GM06990 (cell line): ENCODE results near the gene EGLN3.

Source experiments
- DNase-seq: peaks from one replicate; pipeline ENCODE4 v3.0.0-alpha.2; 2011; ENCODE audit not compliant: insufficient read length; ENCODE audit errors: extremely low read depth
- H3K27me3 ChIP-seq: replicated peaks from 2 replicates; pipeline ENCODE4 v1.6.0; 2011; ENCODE audit warnings: low read length; ENCODE audit not compliant: control insufficient read depth, insufficient read depth
- H3K36me3 ChIP-seq: 2 replicates; pipeline ENCODE4 v1.5.1; 2011; ENCODE audit warnings: low read length; ENCODE audit not compliant: control insufficient read depth, insufficient read depth
- H3K4me3 ChIP-seq: replicated peaks from 2 replicates; pipeline ENCODE4 v1.5.1; 2011; ENCODE audit warnings: low read depth, mild to moderate bottlenecking, control low read depth, low read length
- TF ChIP-seq, protein P1 (sequence below): IDR thresholded peaks from 2 replicates; pipeline ENCODE4 v1.5.1; 2011; ENCODE audit warnings: low read length, control low read depth, mild to moderate bottlenecking, inconsistent platforms; ENCODE audit not compliant: insufficient read depth, poor library complexity, severe bottlenecking

The EGLN3 gene

DNA sequence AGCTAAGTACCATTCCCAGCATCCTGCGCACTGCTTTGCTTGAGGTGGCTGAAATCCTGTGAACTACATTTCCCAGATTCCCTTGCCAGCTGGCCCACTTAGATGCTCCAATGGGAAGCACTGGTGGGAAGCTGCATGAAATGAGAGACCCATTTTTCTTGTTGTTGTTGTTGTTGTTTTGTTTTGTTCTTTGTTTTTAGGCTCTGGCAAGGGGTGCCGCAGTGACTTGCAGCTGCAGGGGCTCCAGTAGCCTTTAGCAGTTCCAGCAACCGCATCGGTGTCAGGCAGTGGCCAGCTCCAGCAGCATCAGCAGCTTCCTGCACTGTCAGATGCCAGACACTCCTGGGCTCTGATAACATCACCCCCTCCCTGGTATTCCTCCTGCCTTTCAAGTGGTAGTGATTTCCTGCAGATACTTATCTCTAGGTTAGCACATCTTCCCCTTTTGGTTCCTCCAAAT, 8.8 kb upstream of the EGLN3 start:
- TF ChIP-seq, protein P1, sequence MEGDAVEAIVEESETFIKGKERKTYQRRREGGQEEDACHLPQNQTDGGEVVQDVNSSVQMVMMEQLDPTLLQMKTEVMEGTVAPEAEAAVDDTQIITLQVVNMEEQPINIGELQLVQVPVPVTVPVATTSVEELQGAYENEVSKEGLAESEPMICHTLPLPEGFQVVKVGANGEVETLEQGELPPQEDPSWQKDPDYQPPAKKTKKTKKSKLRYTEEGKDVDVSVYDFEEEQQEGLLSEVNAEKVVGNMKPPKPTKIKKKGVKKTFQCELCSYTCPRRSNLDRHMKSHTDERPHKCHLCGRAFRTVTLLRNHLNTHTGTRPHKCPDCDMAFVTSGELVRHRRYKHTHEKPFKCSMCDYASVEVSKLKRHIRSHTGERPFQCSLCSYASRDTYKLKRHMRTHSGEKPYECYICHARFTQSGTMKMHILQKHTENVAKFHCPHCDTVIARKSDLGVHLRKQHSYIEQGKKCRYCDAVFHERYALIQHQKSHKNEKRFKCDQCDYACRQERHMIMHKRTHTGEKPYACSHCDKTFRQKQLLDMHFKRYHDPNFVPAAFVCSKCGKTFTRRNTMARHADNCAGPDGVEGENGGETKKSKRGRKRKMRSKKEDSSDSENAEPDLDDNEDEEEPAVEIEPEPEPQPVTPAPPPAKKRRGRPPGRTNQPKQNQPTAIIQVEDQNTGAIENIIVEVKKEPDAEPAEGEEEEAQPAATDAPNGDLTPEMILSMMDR = no peak
- H3K27me3 ChIP-seq = no peaks in the 10 kb centered on the region
- H3K36me3 ChIP-seq = no peaks in the 10 kb centered on the region
- no peak for DNase-seq
- H3K4me3 ChIP-seq = no peak overlapping the region

DNA sequence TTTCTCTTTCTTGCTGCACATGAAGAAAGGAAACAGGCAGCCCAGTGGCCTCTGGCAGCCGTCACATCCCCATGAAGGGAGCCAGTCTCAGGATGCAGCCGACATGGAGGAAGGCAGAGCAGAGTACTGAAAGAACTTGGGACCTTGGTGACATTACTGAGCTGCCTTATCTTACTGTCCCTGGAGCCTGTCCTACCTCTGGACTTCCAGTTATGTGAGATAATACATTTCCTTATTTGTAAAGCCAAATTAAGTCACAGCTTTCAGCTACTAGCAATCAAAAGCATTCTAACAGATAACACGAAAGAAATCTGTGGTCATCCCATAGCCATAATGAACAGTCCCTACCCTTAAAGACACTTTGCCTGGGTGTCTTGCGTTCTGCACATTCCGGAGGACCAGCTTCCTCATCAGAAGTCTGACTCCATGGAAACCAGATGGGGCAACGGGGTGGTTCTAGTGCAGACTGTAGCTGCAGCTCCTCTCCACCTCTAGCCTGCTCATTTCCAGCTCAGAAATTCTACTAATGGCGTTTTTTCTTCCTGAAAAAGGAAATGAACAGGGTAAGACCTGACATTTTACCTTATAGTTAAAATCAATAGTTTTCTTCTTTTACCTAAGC, 7.8 kb upstream of the EGLN3 start:
- no peak for DNase-seq
- TF ChIP-seq, protein P1 = no peak
- no peaks in the 10 kb centered on the region for H3K36me3 ChIP-seq
- H3K27me3 ChIP-seq = no peaks in the 10 kb centered on the region
- H3K4me3 ChIP-seq = no peak overlapping the region

DNA sequence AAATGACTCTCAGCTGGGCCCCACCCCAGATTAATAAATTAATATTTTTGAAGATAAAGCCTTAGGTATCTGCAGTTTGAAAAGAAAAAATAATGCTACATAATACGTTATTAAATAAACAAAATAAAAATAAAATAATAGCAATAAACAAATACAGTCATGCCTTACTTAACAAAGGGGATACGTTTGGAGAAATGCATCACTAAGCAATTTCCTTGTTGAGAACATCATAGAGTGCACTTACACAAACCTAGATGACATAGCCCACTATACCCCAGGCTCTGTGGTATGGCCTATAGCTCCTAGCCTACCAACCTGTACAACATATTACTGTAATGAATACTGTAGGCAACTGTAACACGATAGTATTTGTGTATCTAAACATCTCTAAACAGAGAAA, 7.1 kb upstream of the EGLN3 start:
- TF ChIP-seq, protein P1 = no peak
- DNase-seq = no peak
- Histone ChIP-seq H3K36me3 (no peaks in the 10 kb centered on the region), H3K27me3 (no peaks in the 10 kb centered on the region; the same call in 1 of the 2 replicates), H3K4me3 (no peak overlapping the region)

DNA sequence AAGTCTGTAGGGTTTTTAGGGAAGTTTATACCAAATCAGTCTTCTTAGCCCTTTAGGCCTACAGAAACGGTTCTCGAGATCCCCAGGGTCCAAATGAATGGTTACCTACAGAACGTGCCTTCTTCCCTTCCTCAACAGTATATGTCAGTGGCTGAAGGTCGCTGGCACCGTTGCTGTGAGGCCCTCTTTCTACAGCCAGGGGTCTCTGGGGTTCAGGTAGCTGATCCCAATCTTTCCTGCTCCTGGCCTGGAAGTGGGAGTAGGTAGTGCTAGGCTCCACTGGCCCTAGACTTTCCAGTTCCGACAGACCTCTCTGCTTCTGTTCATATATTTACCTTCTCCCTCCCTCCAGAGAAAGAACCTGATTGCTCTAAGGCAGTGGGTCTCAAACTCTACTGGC, 6.4 kb upstream of the EGLN3 start:
- TF ChIP-seq, protein P1 = no peak
- Histone ChIP-seq H3K27me3 (no peaks in the 10 kb centered on the region; the same call in 1 of the 2 replicates), H3K36me3 (no peaks in the 10 kb centered on the region), H3K4me3 (no peak overlapping the region)
- no peak for DNase-seq

DNA sequence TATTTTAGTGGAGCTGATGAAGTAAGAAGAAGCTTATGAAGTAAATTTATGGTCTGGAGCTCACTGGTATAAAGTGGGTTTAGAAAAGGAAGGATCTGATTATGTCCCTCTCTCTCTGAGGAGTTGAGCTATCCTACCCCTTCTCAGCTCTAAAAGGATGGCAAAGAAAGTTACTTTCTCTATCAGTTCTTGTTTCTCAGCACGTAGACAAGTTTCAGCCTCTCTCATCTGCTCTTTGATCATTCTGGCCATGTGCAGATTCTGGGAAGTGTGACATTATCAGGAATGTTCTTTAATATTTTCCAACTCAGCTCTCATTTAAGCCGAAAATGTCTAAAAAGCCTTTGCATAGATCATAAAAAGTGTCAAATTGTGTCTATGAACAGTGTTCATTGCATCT, 5.8 kb upstream of the EGLN3 start:
- H3K36me3 ChIP-seq = no peaks in the 10 kb centered on the region
- TF ChIP-seq, protein P1 = no peak
- no peak overlapping the region for H3K4me3 ChIP-seq
- H3K27me3 ChIP-seq = no peaks in the 10 kb centered on the region; the same call in 1 of the 2 replicates
- no peak for DNase-seq
